Transverse colon (tissue), 4 donors: Measurements from ENCODE around the gene FUNDC2. TPM values are rescaled to one million over a fixed set of nuclear protein-coding genes. Genes with fewer than 3 reads are reported as not detected.

ENCODE experiments used
- DNase-seq: peaks from one replicate; pipeline ENCODE4 v3.0.0-alpha.2; 2019
- H3K27ac ChIP-seq, 4 donors: fragments of 200-600 bp; sonication (generic); 2 replicates each; pipeline ENCODE4 v1.5.1; 2016 to 2018; ENCODE audit warnings: inconsistent platforms in 4 of 4
- H3K27me3 ChIP-seq: fragments of 200-600 bp; sonication (generic); 2 replicates; pipeline ENCODE4 v1.5.1; 2017; ENCODE audit warnings: inconsistent platforms
- H3K36me3 ChIP-seq, 4 donors: fragments of 200-600 bp; sonication (generic); 2 replicates each; pipeline ENCODE4 v1.5.1; 2017 to 2019; ENCODE audit warnings: inconsistent platforms in 4 of 4
- H3K4me1 ChIP-seq, 4 donors: fragments of 200-600 bp; sonication (generic); 2 replicates each; pipeline ENCODE4 v1.5.1; 2017 to 2020; ENCODE audit warnings: inconsistent platforms in 4 of 4
- H3K4me3 ChIP-seq, 4 donors: fragments of 200-600 bp; sonication (generic); 1 replicate in 1 of 4; 2 replicates in 3 of 4; pipeline versions ENCODE4 v1.5.1 to v1.6.1; 2017 to 2019; ENCODE audit warnings: inconsistent platforms in 4 of 4
- H3K9me3 ChIP-seq, 2 donors: fragments of 200-600 bp; sonication (generic); 2 replicates each; pipeline ENCODE4 v1.5.1; 2017 to 2019; ENCODE audit warnings: inconsistent platforms in 2 of 2
- EP300 ChIP-seq: sonication (generic); formaldehyde crosslinking; IDR thresholded peaks from one replicate; pipeline ENCODE4 v1.6.1; 2017; ENCODE audit warnings: antibody characterized with exemption, low read depth
- POLR2A ChIP-seq: fragments of 450-650 bp; IDR thresholded peaks from one replicate; pipeline ENCODE4 v1.6.1; 2016; ENCODE audit warnings: antibody characterized with exemption, mild to moderate bottlenecking, moderate library complexity
- POLR2AphosphoS5 ChIP-seq, 3 donors: sonication (generic); formaldehyde crosslinking; IDR thresholded peaks; one replicate each; pipeline ENCODE4 v1.6.1; 2016; ENCODE audit warnings: antibody characterized with exemption in 3 of 3
- WGBS, 2 donors: methylation state at CpG; one replicate each; pipeline ENCODE4 v1.1.5; 2018; ENCODE audit warnings: low coverage in 1 of 2; 5-methylcytosine and 5-hydroxymethylcytosine counted together
- in situ Hi-C, 4 donors: fragments of 200-750 bp; cut with MboI; loops; one replicate each; pipeline versions ENCODE4 v1.15.0 to v1.15.1; 2017; ENCODE audit warnings: low sequenced_read_pairs in 3 of 4, low pct_ligation_motif_present in 1 of 4, low pct_unique_long_range_greater_than_20kb in 1 of 4
- intact Hi-C: fragments of 100-400 bp; cut with DNase I; formaldehyde crosslinking; loops from one replicate; pipeline ENCODE4 v1.15.1; 2023; ENCODE audit warnings: low total_unique reads
- total RNA-seq, 4 donors: library from RNA; depleted of rRNA; stranded (reverse); fragments of >200 nt; gene quantifications; one replicate each; pipeline ENCODE4 v1.1.0, GENCODE V29; 2016
- TF ChIP-seq, protein P1 (sequence below), 5 experiments: fragments of 200-600 bp in 3 of 5; fragments of 450-650 bp in 2 of 5; sonication (generic) in 3 of 5; IDR thresholded peaks; 1 replicate in 2 of 5; 2 replicates in 3 of 5; pipeline ENCODE4 v1.5.1; 2016 to 2017; ENCODE audit warnings: antibody characterized with exemption in 5 of 5, inconsistent platforms in 3 of 5, mild to moderate bottlenecking in 2 of 5, moderate library complexity in 1 of 5

Gene FUNDC2
- total RNA-seq, 4 donors from 2014 or later: 7.8 to 42.9 (median 32.9) TPM

GRCh38 chrX:154990496-154990895, 36.1 kb upstream of the FUNDC2 start:
- in situ Hi-C loops (loop anchor here in 1 of 4 donors (25.0 kb wide), 1 partner anchor 97 kb away; no protein-coding TSS in a partner anchor), intact Hi-C loops (no loop called here)
- no peaks in the 10 kb centered on the region for H3K9me3 ChIP-seq
- WGBS, 2 donors: 61 to 100% methylated on average over 1 to 3 of the region's 3 CpGs
- no peak overlapping the region for H3K4me3 ChIP-seq
- H3K4me1 ChIP-seq: no peaks in the 10 kb centered on the region
- H3K27me3 ChIP-seq: no peaks in the 10 kb centered on the region
- H3K36me3 ChIP-seq: no peaks in the 10 kb centered on the region
- no peak overlapping the region for H3K27ac ChIP-seq
- TF ChIP-seq POLR2AphosphoS5 (IDR thresholded peaks at IDR 0.05) (no peak), EP300 (no peak), POLR2A (no peak)
- TF ChIP-seq, protein P1, sequence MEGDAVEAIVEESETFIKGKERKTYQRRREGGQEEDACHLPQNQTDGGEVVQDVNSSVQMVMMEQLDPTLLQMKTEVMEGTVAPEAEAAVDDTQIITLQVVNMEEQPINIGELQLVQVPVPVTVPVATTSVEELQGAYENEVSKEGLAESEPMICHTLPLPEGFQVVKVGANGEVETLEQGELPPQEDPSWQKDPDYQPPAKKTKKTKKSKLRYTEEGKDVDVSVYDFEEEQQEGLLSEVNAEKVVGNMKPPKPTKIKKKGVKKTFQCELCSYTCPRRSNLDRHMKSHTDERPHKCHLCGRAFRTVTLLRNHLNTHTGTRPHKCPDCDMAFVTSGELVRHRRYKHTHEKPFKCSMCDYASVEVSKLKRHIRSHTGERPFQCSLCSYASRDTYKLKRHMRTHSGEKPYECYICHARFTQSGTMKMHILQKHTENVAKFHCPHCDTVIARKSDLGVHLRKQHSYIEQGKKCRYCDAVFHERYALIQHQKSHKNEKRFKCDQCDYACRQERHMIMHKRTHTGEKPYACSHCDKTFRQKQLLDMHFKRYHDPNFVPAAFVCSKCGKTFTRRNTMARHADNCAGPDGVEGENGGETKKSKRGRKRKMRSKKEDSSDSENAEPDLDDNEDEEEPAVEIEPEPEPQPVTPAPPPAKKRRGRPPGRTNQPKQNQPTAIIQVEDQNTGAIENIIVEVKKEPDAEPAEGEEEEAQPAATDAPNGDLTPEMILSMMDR (IDR thresholded peaks at IDR 0.05): no peak
- DNase-seq: no peak

GRCh38 chrX:154991039-154991438, 35.6 kb upstream of the FUNDC2 start:
- Histone ChIP-seq H3K9me3 (no peaks in the 10 kb centered on the region), H3K4me3 (no peak overlapping the region), H3K36me3 (no peaks in the 10 kb centered on the region), H3K4me1 (no peaks in the 10 kb centered on the region), H3K27me3 (no peaks in the 10 kb centered on the region), H3K27ac (no peak overlapping the region)
- 66% methylated on average over 3 of the region's 3 CpGs; no CpG with 5 or more reads in 1 of the 2 donors for WGBS, 2 donors
- no peak for TF ChIP-seq EP300
- TF ChIP-seq POLR2A: no peak
- no peak for TF ChIP-seq POLR2AphosphoS5 (IDR thresholded peaks at IDR 0.05)
- TF ChIP-seq, protein P1 (IDR thresholded peaks at IDR 0.05): no peak
- intact Hi-C loops (no loop called here), in situ Hi-C loops (loop anchor here in 1 of 4 donors (25.0 kb wide), 1 partner anchor 96 kb away; no protein-coding TSS in a partner anchor)
- no peak for DNase-seq

DNA sequence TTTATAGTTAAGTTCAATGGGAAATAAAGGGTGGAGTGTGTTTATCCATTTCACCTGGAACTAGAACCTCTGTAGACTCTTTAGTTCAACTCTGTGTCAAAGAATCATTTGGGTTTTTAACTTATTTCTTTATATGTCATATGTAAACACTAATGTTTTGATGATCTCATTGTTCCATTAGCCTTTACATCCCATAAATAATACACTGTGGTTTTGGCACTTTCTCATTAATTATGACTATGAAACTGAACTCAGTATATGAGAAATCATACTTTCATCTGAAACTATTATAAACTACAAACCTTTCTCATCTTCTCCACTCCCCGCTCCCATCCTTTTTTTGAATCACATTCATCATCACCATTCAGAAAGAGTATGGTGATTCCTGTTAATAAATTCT, 35.2 kb upstream of the FUNDC2 start:
- WGBS, 2 donors: 98 to 100% methylated on average over 1 of the region's 1 CpG

GRCh38 chrX:154998204-154998880, 28.3 kb upstream of the FUNDC2 start:
- WGBS, 2 donors: 76% methylated on average over 1 of the region's 1 CpG; no CpG with 5 or more reads in 1 of the 2 donors
- H3K9me3 ChIP-seq: no peaks in the 10 kb centered on the region
- no peak overlapping the region for H3K27ac ChIP-seq
- intact Hi-C loops: no loop called here
- no peak for TF ChIP-seq POLR2A
- TF ChIP-seq, protein P1 (IDR thresholded peaks at IDR 0.05): no peak
- no peak for TF ChIP-seq EP300
- TF ChIP-seq POLR2AphosphoS5 (IDR thresholded peaks at IDR 0.05): no peak
- no peaks in the 10 kb centered on the region for H3K4me1 ChIP-seq
- DNase-seq: no peak
- in situ Hi-C loops: loop anchor here in 1 of 4 donors (25.0 kb wide), 1 partner anchor 89 kb away; no protein-coding TSS in a partner anchor
- H3K27me3 ChIP-seq: no peaks in the 10 kb centered on the region
- H3K4me3 ChIP-seq: no peak overlapping the region
- no peaks in the 10 kb centered on the region for H3K36me3 ChIP-seq

More for the DNA sequence above, 35.2 kb upstream of the FUNDC2 start:
- intact Hi-C loops (no loop called here), in situ Hi-C loops (loop anchor here in 1 of 4 donors (25.0 kb wide), 1 partner anchor 96 kb away; no protein-coding TSS in a partner anchor)
- no peak overlapping the region for H3K4me3 ChIP-seq
- no peaks in the 10 kb centered on the region for H3K4me1 ChIP-seq
- H3K9me3 ChIP-seq: no peaks in the 10 kb centered on the region
- no peaks in the 10 kb centered on the region for H3K36me3 ChIP-seq
- no peak for DNase-seq
- no peaks in the 10 kb centered on the region for H3K27me3 ChIP-seq
- TF ChIP-seq POLR2A (no peak), EP300 (no peak), POLR2AphosphoS5 (IDR thresholded peaks at IDR 0.05) (no peak)
- TF ChIP-seq, protein P1 (IDR thresholded peaks at IDR 0.05): no peak
- H3K27ac ChIP-seq: no peak overlapping the region
